ENCODE results near the gene GIMAP5. TPM values are rescaled to one million over a fixed set of nuclear protein-coding genes. Genes with fewer than 3 reads are reported as not detected.

The GIMAP5 gene
- total and polyA plus RNA-seq, 2 donors (not counting 3 experiments of a cell fraction or from before 2014, with no cell fraction given) = 0.44 to 18.9 TPM

GRCh38 chr7:150739033-150739432 lies 1.8 kb downstream of the GIMAP5 start:
- Histone ChIP-seq H3K9ac (replicated peaks; ENCODE audit: extremely low read depth, insufficient read depth, low read length) (no peak overlapping the region), H3K4me2 (ENCODE audit: insufficient read depth, low read length) (peak overlapping the region; percentile 27), H2AFZ (ENCODE audit: low read depth, low read length) (no peak overlapping the region), H3K9me1 (replicated peaks; ENCODE audit: control insufficient read depth, extremely low read depth, insufficient read depth, low read length) (no peaks in the 10 kb centered on the region), H3K27ac (ENCODE audit: insufficient read depth, low read depth, low read length) (no peak overlapping the region), H4K20me1 (replicated peaks; ENCODE audit: control insufficient read depth, extremely low read depth, insufficient read depth, low read length) (no peaks in the 10 kb centered on the region), H3K4me3 (replicated peaks in 1 of 3; ENCODE audit: insufficient read depth in 1 of 3, low read depth in 1 of 3, low read length in 3 of 3) (peak overlapping the region in 2 of 3 experiments; percentile 4 to 46), H3K36me3 (ENCODE audit: control insufficient read depth in 2 of 2, extremely low read depth in 1 of 2, insufficient read depth in 2 of 2, low read length in 2 of 2) (peaks cover 0 to 14% of the 10 kb centered on the region in 2 experiments), H3K9me3 (replicated peaks; ENCODE audit: control insufficient read depth, insufficient read depth, low read length) (no peaks in the 10 kb centered on the region), H3K4me1 (ENCODE audit: control insufficient read depth, extremely low read depth, insufficient read depth, low read length) (peaks cover 27% of the 10 kb centered on the region), H3K27me3 (ENCODE audit: control insufficient read depth in 2 of 2, insufficient read depth in 2 of 2, low read length in 2 of 2) (no peaks in the 10 kb centered on the region), H3K79me2 (ENCODE audit: control insufficient read depth, insufficient read depth, low read length) (no peaks in the 10 kb centered on the region)
- no peak for DNase-seq (ENCODE audit: low read depth, low spot score)
- intact Hi-C loops (cut with micrococcal nuclease) (loop anchor here (1.0 to 5.0 kb wide), 4 partner anchors 16 to 222 kb away; partner anchors contain the start of gene GIMAP6), dilution Hi-C loops (cut with MboI; ENCODE audit: extremely low pct_ligation_motif_present, low sequenced_read_pairs) (no loop called here)
- ChIA-PET CTCF (interaction anchor here (0.5 to 2.2 kb wide), 11 partner anchors 8 to 290 kb away, joined by 3 to 16 read pairs (median 3); partner anchors contain the start of genes GIMAP1 and GIMAP2), POLR2A (interaction anchor here (1.0 kb wide), 1 partner anchor 172 kb away, joined by 3 read pairs; the partner anchor contains the start of gene GIMAP4)
- no peak for TF ChIP-seq GATA2 (IDR thresholded peaks at IDR 0.05; ENCODE audit: insufficient read depth, insufficient read length, low read depth, low read length)
- TF ChIP-seq, protein P1, sequence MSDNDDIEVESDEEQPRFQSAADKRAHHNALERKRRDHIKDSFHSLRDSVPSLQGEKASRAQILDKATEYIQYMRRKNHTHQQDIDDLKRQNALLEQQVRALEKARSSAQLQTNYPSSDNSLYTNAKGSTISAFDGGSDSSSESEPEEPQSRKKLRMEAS (IDR thresholded peaks at IDR 0.05; ENCODE audit: insufficient read depth, insufficient read length) = no peak
- no peak for TF ChIP-seq CTCF (IDR thresholded peaks at IDR 0.05; ENCODE audit: extremely low read depth in 1 of 2, insufficient read depth in 1 of 2, low read depth in 1 of 2, low read length in 2 of 2)
- TF ChIP-seq EZH2 (IDR thresholded peaks at IDR 0.05; ENCODE audit: borderline replicate concordance, low read depth, low read length, severe bottlenecking) = no peak
- no peak for TF ChIP-seq POLR2A (IDR thresholded peaks at IDR 0.05; ENCODE audit: low read depth, low read length)
- no peak for TF ChIP-seq JUN (IDR thresholded peaks at IDR 0.05; ENCODE audit: borderline replicate concordance, insufficient read depth, insufficient read length, low read depth)
- no peak for TF ChIP-seq MYC (IDR thresholded peaks at IDR 0.05; ENCODE audit: low read depth, low read length)
- no peak for TF ChIP-seq POLR2AphosphoS5 (IDR thresholded peaks at IDR 0.05; ENCODE audit: insufficient read depth, low read depth, low read length)
- no peak for FAIRE-seq
- no TSS peak for BruUV-seq (replicated peaks)

Measured in endothelial cell of umbilical vein (primary cell).